Measurements from ENCODE around the gene PNPO. TPM values are rescaled to one million over a fixed set of nuclear protein-coding genes. Genes with fewer than 3 reads are reported as not detected.
"Not testable (repeated sequence)": the region's sequence is repeated elsewhere in the genome, so short reads cannot be mapped to it uniquely, and the experiment has no call there.

The PNPO gene
- polyA plus RNA-seq, 1 of the 3 experiments (the other 2 are of a cell fraction): 26.1 TPM

DNA sequence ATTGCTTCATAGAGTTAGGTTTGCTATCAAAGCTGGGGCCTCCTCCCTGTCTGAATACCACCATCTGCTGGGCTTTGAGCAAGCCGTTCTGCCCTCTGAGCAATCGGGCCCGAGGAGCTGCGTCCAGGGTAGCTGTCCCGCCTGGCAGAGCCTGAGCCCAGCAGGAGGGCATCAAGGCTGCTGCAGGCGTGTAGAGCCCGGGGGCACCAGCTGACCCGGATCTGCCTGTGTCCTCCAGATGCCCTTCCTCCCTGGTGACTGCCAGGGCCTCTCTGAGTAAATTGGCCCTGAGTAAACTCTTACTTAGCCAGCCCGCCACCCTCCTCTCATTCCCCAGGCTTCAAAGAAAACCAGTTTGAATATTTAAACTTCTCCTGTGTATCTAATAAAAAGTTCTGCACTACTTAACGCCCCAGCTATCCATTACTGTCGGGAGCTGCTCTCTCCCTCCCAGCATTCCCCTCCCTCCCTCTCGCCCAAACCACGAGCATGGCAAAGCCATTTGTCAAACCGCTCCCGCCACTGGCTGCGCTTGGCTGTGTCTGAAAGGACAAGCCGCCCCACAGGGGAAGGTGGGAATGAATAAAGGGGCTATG, 46.0 kb downstream of the PNPO start (continued):
- TF ChIP-seq POLR2AphosphoS5 (IDR thresholded peaks at IDR 0.05; ENCODE audit: low read depth, low read length): no peak
- TF ChIP-seq, protein P1, sequence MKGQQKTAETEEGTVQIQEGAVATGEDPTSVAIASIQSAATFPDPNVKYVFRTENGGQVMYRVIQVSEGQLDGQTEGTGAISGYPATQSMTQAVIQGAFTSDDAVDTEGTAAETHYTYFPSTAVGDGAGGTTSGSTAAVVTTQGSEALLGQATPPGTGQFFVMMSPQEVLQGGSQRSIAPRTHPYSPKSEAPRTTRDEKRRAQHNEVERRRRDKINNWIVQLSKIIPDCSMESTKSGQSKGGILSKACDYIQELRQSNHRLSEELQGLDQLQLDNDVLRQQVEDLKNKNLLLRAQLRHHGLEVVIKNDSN (IDR thresholded peaks at IDR 0.05; ENCODE audit: borderline replicate concordance, low read depth): no peak
- peak; percentile 66 for TF ChIP-seq CHD2 (IDR thresholded peaks at IDR 0.05; ENCODE audit: low read length, partially characterized antibody)
- TF ChIP-seq JUND (IDR thresholded peaks at IDR 0.05): no peak
- TF ChIP-seq SMC3 (IDR thresholded peaks at IDR 0.05; ENCODE audit: low read depth, low read length): no peak
- TF ChIP-seq RCOR1 (IDR thresholded peaks at IDR 0.05; ENCODE audit: low read length): 0 out of 2 replicates have a peak, but pooled peaks have one; percentile 54
- peak in 1 of 2 experiments; percentile 85; a peak in 2 of 4 replicates for TF ChIP-seq EP300 (IDR thresholded peaks at IDR 0.05; ENCODE audit: borderline replicate concordance in 1 of 2, low read depth in 1 of 2, low read length in 1 of 2)
- TF ChIP-seq, protein P2, sequence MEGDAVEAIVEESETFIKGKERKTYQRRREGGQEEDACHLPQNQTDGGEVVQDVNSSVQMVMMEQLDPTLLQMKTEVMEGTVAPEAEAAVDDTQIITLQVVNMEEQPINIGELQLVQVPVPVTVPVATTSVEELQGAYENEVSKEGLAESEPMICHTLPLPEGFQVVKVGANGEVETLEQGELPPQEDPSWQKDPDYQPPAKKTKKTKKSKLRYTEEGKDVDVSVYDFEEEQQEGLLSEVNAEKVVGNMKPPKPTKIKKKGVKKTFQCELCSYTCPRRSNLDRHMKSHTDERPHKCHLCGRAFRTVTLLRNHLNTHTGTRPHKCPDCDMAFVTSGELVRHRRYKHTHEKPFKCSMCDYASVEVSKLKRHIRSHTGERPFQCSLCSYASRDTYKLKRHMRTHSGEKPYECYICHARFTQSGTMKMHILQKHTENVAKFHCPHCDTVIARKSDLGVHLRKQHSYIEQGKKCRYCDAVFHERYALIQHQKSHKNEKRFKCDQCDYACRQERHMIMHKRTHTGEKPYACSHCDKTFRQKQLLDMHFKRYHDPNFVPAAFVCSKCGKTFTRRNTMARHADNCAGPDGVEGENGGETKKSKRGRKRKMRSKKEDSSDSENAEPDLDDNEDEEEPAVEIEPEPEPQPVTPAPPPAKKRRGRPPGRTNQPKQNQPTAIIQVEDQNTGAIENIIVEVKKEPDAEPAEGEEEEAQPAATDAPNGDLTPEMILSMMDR (IDR thresholded peaks at IDR 0.05): no peak

DNA sequence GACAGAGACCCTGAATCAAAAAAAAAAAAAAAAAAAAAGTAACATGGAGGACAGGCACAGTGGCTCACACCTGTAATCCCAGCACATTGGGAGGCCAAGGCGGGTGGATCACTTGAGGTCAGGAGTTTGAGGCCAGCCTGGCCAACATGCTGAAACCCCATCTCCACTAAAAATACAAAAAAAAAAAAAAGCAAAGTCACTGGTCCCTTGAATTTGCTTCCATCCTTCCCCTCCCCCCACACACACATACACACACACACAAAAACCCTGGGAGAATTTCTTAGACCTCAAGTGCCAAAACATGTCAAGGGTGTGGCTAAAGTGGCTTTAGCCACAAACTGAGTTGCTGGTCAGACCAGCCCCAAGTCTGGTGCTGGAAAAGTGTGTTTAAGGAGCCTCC, 47.1 kb downstream of the PNPO start:
- CTCF ChIA-PET: interaction anchor here (1.3 to 41.8 kb wide), 4 partner anchors 4 to 42 kb away, joined by 4 to 1752 read pairs (median 479); no protein-coding TSS in a partner anchor

DNA sequence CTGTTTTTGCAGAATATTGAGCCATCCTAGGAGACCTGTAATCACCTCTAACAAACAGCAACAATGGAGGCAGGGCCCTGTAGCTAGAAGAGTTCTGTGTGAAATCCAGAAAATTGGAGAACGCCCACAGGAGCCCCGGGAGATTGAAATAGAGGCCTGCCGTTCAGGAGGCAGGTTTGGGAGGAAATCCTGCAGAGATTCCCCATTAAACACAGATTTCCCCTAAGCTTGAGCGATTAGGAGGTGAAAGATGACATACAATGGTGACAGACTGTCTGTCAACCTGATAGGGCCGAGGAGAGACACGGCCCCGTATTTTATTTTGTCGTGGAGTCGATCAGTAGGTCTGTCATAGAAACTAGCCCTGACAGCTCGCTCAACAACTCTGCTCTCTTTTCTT, 47.8 kb downstream of the PNPO start:
- ChIA-PET POLR2A (interaction anchor here (0.8 to 2.2 kb wide), 3 partner anchors 14 to 60 kb away, joined by 3 to 6 read pairs (median 6); partner anchors contain the start of gene NFE2L1), CTCF (interaction anchor here (1.3 to 41.8 kb wide), 5 partner anchors 4 to 100 kb away, joined by 3 to 1752 read pairs (median 479); no protein-coding TSS in a partner anchor)
- Histone ChIP-seq H3K4me3 (ENCODE audit: low read depth in 2 of 2, low read length in 1 of 2) (no peak overlapping the region), H3F3A (replicated peaks; ENCODE audit: insufficient read depth) (no peaks in the 10 kb centered on the region), H3K4me2 (no peak overlapping the region), H4K20me1 (ENCODE audit: insufficient read depth) (no peaks in the 10 kb centered on the region), H3K9ac (no peak overlapping the region), H3K79me2 (ENCODE audit: insufficient read depth) (no peaks in the 10 kb centered on the region), H2AFZ (ENCODE audit: low read depth) (no peak overlapping the region), H3K9me2 (no peaks in the 10 kb centered on the region), H3K9me3 (no peaks in the 10 kb centered on the region), H3K27me3 (ENCODE audit: insufficient read depth) (no peaks in the 10 kb centered on the region), H3K36me3 (replicated peaks in 1 of 2; ENCODE audit: control insufficient read depth in 1 of 2, insufficient read depth in 2 of 2, low read length in 1 of 2) (no peaks in the 10 kb centered on the region), H3K4me1 (ENCODE audit: control insufficient read depth in 1 of 2, insufficient read depth in 2 of 2, low read depth in 1 of 2, low read length in 1 of 2) (peaks cover 13 to 59% of the 10 kb centered on the region in 2 experiments), H3K27ac (ENCODE audit: low read depth in 2 of 2, low read length in 1 of 2) (peak overlapping the region in 1 of 2 experiments; percentile 2; a peak in 2 of 4 replicates)
- no peak for DNase-seq
- WGBS (ENCODE audit: low lambda C conversion rate): 90% methylated on average over 10 of the region's 10 CpGs
- TF ChIP-seq FOXJ3 (CRISPR knock-in tag; IDR thresholded peaks at IDR 0.05) (no peak), RAD21 (IDR thresholded peaks at IDR 0.05; ENCODE audit: low read length) (no peak), FOSL2 (IDR thresholded peaks at IDR 0.05; ENCODE audit: borderline replicate concordance, low read depth) (no peak), MEF2A (IDR thresholded peaks at IDR 0.05; ENCODE audit: borderline replicate concordance, low read depth) (no peak), TCF12 (IDR thresholded peaks at IDR 0.05) (no peak), YY1 (IDR thresholded peaks at IDR 0.05; ENCODE audit: low read depth) (no peak), ELF1 (IDR thresholded peaks at IDR 0.05) (no peak), FOXM1 (IDR thresholded peaks at IDR 0.05; ENCODE audit: low read depth) (no peak), GABPA (IDR thresholded peaks at IDR 0.05; ENCODE audit: low read depth) (no peak), TAF1 (IDR thresholded peaks at IDR 0.05; ENCODE audit: borderline replicate concordance, low read depth, low read length) (no peak), RFX5 (IDR thresholded peaks at IDR 0.05; ENCODE audit: low read length) (no peak)
- TF ChIP-seq, protein P3, sequence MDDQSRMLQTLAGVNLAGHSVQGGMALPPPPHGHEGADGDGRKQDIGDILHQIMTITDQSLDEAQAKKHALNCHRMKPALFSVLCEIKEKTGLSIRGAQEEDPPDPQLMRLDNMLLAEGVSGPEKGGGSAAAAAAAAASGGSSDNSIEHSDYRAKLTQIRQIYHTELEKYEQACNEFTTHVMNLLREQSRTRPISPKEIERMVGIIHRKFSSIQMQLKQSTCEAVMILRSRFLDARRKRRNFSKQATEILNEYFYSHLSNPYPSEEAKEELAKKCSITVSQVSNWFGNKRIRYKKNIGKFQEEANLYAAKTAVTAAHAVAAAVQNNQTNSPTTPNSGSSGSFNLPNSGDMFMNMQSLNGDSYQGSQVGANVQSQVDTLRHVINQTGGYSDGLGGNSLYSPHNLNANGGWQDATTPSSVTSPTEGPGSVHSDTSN (IDR thresholded peaks at IDR 0.05): no peak
- TF ChIP-seq, protein P4, sequence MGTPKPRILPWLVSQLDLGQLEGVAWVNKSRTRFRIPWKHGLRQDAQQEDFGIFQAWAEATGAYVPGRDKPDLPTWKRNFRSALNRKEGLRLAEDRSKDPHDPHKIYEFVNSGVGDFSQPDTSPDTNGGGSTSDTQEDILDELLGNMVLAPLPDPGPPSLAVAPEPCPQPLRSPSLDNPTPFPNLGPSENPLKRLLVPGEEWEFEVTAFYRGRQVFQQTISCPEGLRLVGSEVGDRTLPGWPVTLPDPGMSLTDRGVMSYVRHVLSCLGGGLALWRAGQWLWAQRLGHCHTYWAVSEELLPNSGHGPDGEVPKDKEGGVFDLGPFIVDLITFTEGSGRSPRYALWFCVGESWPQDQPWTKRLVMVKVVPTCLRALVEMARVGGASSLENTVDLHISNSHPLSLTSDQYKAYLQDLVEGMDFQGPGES (IDR thresholded peaks at IDR 0.05; ENCODE audit: low read depth, low read length): no peak

More for the DNA sequence above, 47.1 kb downstream of the PNPO start:
- not testable (repeated sequence) for H3K9me2 ChIP-seq; H3K27me3 ChIP-seq (ENCODE audit: insufficient read depth); H3K9ac ChIP-seq; H3K79me2 ChIP-seq (ENCODE audit: insufficient read depth); H4K20me1 ChIP-seq (ENCODE audit: insufficient read depth); H3K9me3 ChIP-seq; H3K36me3 ChIP-seq (replicated peaks in 1 of 2; ENCODE audit: control insufficient read depth in 1 of 2, insufficient read depth in 2 of 2, low read length in 1 of 2); H3K4me2 ChIP-seq; H3K4me3 ChIP-seq (ENCODE audit: low read depth in 2 of 2, low read length in 1 of 2); H2AFZ ChIP-seq (ENCODE audit: low read depth); H3F3A ChIP-seq (replicated peaks; ENCODE audit: insufficient read depth); DNase-seq
- WGBS (ENCODE audit: low lambda C conversion rate): 93% methylated on average over 1 of the region's 1 CpG
- Histone ChIP-seq H3K27ac (ENCODE audit: low read depth in 2 of 2, low read length in 1 of 2) (peak overlapping the region in 1 of 2 experiments; percentile 2; a peak in 2 of 4 replicates), H3K4me1 (ENCODE audit: control insufficient read depth in 1 of 2, insufficient read depth in 2 of 2, low read depth in 1 of 2, low read length in 1 of 2) (peaks cover 13 to 61% of the 10 kb centered on the region in 2 experiments)
- POLR2A ChIA-PET: interaction anchor here (0.8 to 2.2 kb wide), 4 partner anchors 14 to 60 kb away, joined by 3 to 6 read pairs (median 6); partner anchors contain the start of genes CDK5RAP3 and NFE2L1
